Measurements from ENCODE around the gene EIF4ENIF1. TPM values are rescaled to one million over a fixed set of nuclear protein-coding genes. Genes with fewer than 3 reads are reported as not detected.
A peak's percentile ranks its signal among the peaks of the same experiment; 100 is the strongest.
"Not testable (repeated sequence)": the region's sequence is repeated elsewhere in the genome, so short reads cannot be mapped to it uniquely, and the experiment has no call there.

EIF4ENIF1 gene
- total RNA-seq, 1 donor from 2014 or later = 6.5 TPM

DNA sequence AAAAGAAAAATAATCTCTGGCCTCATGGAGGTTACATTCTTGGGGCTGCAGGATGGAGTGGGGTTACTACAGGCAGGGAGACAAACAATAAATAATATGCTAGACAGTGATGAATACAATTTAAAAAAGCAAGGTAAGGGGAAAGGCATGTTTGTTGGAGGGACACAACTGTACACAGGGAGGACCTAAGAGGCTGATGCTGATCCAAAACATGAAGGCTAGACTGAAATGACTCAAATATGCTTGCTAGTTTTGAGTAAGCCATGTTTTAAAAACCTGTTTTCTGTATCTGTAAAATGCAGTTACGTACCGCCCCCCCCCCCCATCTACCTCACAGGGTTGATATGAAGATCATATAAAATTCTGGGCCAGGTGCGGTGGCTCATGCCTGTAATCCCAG, 44.0 kb downstream of the EIF4ENIF1 start:
- DNase-seq (ENCODE audit: low spot score) = no peak

DNA sequence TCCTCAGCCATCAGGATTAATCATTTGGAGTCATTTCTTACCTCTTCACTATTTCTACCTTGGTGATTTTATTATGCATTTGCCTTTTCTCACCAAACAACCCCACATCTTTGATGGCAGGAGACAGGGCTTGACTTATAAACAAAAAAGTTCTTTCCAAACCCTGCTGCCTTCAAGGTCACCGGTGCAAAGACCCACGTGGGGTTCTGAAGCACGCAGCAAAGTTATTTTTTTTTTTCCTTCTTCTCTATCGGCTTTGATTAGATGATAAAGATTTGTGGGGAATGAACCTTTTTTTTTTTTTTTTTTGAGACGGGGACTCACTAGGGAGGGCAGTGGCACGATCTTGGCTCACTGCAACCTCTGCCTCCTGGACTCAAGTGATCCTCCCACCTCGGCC, 46.1 kb downstream of the EIF4ENIF1 start:
- DNase-seq (ENCODE audit: low spot score) = no peak

GRCh38 chr22:31442768-31443489, 46.7 kb downstream of the EIF4ENIF1 start:
- peak; percentile 54 for DNase-seq (ENCODE audit: low spot score)

- no peak for DNase-seq (ENCODE audit: low spot score)
Observed at GRCh38 chr22:31441652-31442051, 48.0 kb downstream of the EIF4ENIF1 start.

- DNase-seq (ENCODE audit: low spot score) = no peak
Observed at GRCh38 chr22:31440681-31441080, 49.0 kb downstream of the EIF4ENIF1 start.

GRCh38 chr22:31439808-31440207, 49.8 kb downstream of the EIF4ENIF1 start:
- DNase-seq (ENCODE audit: low spot score) = peak; percentile 32

DNA sequence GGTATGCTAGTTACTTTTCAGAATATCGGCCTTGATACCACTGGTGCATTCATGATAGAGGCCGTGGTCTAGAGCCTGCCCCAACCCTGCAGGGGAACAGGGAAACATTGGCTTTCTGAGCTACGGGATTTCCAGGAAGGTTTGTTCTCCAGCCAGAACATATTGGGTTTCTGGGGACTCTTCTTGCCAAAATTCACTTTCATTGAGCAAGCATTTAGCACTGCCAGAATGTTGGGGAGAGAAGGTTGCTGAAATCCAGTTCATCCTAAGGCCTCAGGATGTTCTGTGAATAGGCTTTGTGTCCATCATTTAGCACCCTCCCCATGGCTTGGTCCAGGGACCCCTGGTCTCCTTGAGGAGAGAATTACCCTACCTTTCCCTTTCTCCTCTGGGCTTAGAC, 53.5 kb downstream of the EIF4ENIF1 start:
- DNase-seq (ENCODE audit: low spot score) = no peak

DNA sequence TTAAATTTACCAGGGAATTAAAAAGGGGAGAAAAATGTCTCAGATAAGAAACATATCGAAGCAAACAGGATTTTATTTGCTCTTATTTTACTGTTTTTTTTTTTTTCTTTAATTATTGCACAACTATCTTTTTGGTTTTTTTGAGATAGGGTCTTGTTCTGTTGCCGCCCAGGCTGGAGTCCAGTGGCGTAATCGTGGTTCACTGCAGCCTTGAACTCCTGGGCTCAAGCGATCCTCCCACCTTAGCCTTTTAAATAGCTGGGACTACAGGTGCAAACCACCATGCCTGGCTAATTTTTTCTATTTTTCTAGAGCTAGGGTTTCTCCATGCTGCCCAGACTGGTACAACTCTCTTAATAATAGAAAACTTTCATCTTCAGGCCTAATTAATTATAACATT, 57.7 kb downstream of the EIF4ENIF1 start:
- DNase-seq (ENCODE audit: low spot score) = no peak

DNA sequence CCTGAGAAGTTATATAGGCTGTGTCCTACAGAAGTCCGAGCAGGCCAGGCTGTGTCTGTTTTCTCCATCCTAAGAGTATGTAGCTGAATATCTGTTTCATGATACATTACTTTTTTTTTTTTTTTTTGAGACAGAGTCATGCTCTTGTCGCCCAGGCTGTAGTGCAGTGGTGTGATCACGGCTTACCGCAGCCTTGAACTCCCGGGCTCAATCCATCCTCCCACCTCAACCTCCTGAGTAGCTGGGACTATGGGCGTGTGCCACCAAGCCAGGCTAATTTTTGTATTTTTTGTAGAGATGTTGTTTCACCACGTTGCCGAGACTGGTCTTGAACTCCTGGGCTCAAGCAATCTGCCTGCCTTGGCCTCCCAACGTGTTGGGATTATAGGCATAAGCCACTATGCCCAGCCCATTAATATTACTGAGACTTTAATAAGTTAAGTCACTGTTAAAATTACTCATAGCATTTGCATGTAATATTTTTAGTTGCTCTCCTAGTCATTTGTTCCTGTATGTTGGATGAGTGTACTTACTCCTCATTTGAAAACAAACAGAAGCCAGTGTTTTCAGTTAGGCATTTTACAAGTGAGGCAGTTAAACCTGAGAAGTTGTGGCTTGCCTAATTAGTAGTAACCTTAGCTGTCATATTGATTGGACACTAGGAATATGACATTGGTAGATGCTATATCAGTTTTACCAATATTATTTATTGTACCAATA, 64.2 kb downstream of the EIF4ENIF1 start:
- DNase-seq (ENCODE audit: low spot score) = no peak

DNA sequence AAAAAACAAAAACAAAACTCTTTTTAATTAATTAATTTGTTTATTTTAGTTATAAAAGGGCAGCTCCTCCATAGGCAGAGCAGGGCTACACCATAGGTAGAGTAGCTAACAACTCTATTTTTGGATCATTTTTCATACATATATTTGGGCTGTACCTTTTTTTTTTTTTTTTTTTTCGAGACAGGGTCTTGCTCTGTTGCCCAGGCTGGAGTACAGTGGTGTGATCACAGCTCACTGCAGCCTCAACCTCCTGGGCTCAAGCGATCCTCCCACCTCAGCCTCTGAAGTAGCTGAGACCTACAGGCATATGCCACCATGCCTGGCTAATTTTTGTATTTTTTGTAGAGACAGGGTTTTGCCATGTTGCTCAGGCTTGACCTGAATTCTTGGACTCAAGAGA, 87.3 kb downstream of the EIF4ENIF1 start:
- not testable (repeated sequence) for DNase-seq (ENCODE audit: low spot score)

DNA sequence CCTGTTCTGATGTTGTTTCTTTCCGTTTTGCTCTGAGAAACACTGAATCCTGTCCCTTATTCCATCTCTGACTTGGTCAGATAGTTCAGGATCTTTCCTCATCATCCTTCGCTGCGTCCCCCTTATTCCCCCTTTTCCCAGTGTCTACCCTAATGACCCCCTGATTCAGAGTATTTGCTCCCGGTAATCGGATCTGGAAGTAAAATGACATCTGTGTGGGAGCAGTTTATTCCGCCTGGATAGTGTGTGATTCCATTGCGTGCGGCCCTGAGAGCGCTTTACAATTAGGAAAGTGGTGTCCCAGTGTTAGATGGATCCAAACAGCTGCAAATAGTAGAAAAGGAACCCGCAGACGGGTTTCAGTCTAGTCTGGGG, 89.6 kb downstream of the EIF4ENIF1 start:
- DNase-seq (ENCODE audit: low spot score) = no peak

DNA sequence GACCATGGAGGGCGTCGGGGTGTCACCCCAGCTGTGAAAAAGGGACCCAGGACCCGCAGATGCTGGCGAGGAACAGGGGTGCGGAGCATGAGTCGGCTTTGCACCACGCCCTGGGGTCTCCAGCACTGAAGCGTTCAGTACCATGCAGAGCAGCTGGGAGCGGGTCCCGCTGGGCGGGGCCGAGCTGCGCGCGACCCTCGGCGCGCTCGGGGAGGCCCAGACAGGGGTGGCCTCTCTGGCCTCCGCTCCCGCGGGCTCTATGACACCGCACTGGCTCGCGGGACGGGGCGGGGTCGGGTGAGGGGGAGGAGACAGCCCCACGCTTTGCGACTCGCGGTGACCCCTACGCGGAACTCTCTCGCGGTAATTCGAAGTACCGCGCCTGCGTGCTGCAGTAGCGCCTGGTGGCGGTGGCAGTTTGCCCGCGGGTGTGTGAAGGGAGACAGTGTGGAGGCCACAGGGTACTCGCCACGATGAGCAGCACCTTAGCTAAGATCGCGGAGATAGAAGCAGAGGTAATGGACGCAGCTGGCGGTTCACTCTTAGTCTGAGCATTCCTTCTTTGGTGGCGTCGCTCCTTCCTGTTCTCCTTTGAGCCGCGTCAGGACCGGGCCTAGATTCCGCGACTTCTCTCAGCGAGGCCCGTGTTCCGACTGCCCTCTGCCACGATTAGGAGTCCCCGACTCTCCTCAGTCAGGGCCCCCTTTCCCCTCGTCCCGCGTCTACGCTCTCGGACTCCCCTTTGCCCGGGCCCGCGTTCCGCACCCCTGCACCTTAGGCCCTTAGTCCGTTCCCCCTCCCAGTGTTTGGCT, 90.2 kb downstream of the EIF4ENIF1 start, which contains the start of gene DRG1:
TSS of gene DRG1 (plus strand) at position 394 of the 812 bp plus-strand sequence. CDS start at position 474, 80 bp downstream.
- DNase-seq (ENCODE audit: low spot score) = peak; percentile 98

DNA sequence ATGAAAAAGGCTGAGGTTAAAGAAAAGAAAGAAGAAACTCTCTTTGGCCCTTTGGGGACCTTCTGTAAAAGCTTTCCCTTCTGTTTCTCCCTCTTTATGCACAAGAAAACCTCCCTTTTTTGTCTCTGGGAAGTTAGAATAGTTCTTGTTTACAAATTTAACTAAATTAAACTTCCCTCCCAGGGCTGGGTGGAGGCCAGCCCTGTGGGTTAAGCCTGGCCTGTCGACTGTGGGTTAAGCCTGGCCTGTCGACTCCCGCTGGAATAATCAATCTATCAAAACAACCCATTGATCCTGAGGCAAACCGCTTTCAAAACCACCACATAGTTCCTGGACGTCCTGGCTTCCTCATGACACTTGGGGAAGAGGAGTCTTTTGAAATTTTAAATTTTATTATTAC, 91.4 kb downstream of the EIF4ENIF1 start:
- DNase-seq (ENCODE audit: low spot score) = no peak

GRCh38 chr22:31394326-31394725, 95.3 kb downstream of the EIF4ENIF1 start:
- DNase-seq (ENCODE audit: low spot score) = no peak

DNA sequence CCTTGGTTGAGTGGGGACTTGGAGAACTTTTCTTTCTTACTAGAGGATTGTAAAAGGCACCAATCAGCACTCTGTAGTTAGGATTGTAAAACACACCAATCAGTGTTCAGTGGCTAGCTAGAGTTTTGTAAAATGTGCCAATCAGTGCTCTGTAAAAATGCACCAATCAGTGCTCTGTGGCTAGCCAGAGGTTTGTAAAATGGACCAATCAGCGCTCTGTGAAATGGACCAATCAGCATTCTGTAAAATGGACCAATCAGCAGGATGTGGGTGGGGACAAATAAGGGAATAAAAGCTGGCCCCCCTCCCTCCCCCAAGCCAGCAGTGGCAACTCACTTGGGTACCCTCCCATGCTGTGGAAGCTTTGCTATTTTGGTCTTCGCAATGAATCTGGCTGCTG, 95.7 kb downstream of the EIF4ENIF1 start:
- DNase-seq (ENCODE audit: low spot score) = no peak

Other genes starting within 250 kb of the EIF4ENIF1 start
- gene PIK3IP1, start 197.4 kb downstream of the EIF4ENIF1 start, total RNA-seq (ENCODE audit: insufficient read depth, low replicate concordance) = 17.3 TPM
- 9.1 TPM for gene PATZ1, start 143.5 kb downstream of the EIF4ENIF1 start, total RNA-seq (ENCODE audit: insufficient read depth, low replicate concordance)
- 41.2 TPM for gene DRG1, start 90.2 kb downstream of the EIF4ENIF1 start, total RNA-seq (ENCODE audit: insufficient read depth, low replicate concordance)
- 22.1 TPM for gene SFI1, start 6.7 kb upstream of the EIF4ENIF1 start, total RNA-seq (ENCODE audit: insufficient read depth, low replicate concordance)
- gene PISD, start 172.4 kb upstream of the EIF4ENIF1 start, total RNA-seq (ENCODE audit: insufficient read depth, low replicate concordance) = 74.2 TPM

Data from umbilical cord (tissue), 2 donors.